NT2/D1 (cell line): Measurements from ENCODE around the gene NPAS3.

Experiments used
- DNase-seq: peaks from one replicate; pipeline ENCODE4 v3.0.0-alpha.2; 2011; ENCODE audit warnings: low read depth, low spot score
- H3K27me3 ChIP-seq: 2 replicates; pipeline ENCODE4 v1.6.0; 2011; ENCODE audit warnings: mild to moderate bottlenecking; ENCODE audit not compliant: insufficient read length, insufficient read depth
- H3K36me3 ChIP-seq: 2 replicates; pipeline ENCODE4 v1.6.1; 2011; ENCODE audit warnings: mild to moderate bottlenecking, low read length, mixed read lengths; ENCODE audit not compliant: insufficient read depth, insufficient read length
- H3K4me1 ChIP-seq: 2 replicates; pipeline ENCODE4 v1.5.1; 2011; ENCODE audit not compliant: insufficient read depth, insufficient read length
- H3K4me3 ChIP-seq: 2 replicates; pipeline ENCODE4 v1.5.1; 2011; ENCODE audit warnings: low read depth; ENCODE audit not compliant: insufficient read length
- H3K9ac ChIP-seq: 2 replicates; pipeline ENCODE4 v1.6.0; 2011; ENCODE audit warnings: low read depth; ENCODE audit not compliant: insufficient read length
- H3K9me3 ChIP-seq: 2 replicates; pipeline ENCODE4 v1.5.1; 2011; ENCODE audit warnings: mild to moderate bottlenecking, low read length; ENCODE audit not compliant: insufficient read depth
- SUZ12 ChIP-seq: IDR thresholded peaks from 2 replicates; pipeline ENCODE4 v1.6.1; 2011; ENCODE audit not compliant: insufficient read length, insufficient read depth; ENCODE audit errors: extremely low read depth
- YY1 ChIP-seq: IDR thresholded peaks from 2 replicates; pipeline ENCODE4 v1.6.1; 2011; ENCODE audit not compliant: insufficient read length, insufficient read depth
- ZNF274 ChIP-seq: IDR thresholded peaks from 2 replicates; pipeline ENCODE4 v1.6.1; 2011; ENCODE audit warnings: mild to moderate bottlenecking, low read depth, low read length

Gene NPAS3

GRCh38 chr14:33279865-33280264 lies 341.2 kb downstream of the NPAS3 start:
- TF ChIP-seq ZNF274, result no peak
- no peaks in the 10 kb centered on the region for H3K4me1 ChIP-seq
- H3K36me3 ChIP-seq, result no peaks in the 10 kb centered on the region
- H3K9me3 ChIP-seq, result no peaks in the 10 kb centered on the region
- DNase-seq, result no peak
- H3K9ac ChIP-seq, result no peak overlapping the region
- no peak overlapping the region for H3K4me3 ChIP-seq
- no peaks in the 10 kb centered on the region for H3K27me3 ChIP-seq

- no peak for DNase-seq
- Histone ChIP-seq H3K9me3 (no peaks in the 10 kb centered on the region), H3K9ac (no peak overlapping the region), H3K4me3 (no peak overlapping the region), H3K27me3 (no peaks in the 10 kb centered on the region), H3K4me1 (no peaks in the 10 kb centered on the region), H3K36me3 (no peaks in the 10 kb centered on the region)
- TF ChIP-seq YY1 (no peak), ZNF274 (no peak), SUZ12 (no peak)
These were observed 342.0 kb downstream of the NPAS3 start for GRCh38 chr14:33280646-33281045.

DNA sequence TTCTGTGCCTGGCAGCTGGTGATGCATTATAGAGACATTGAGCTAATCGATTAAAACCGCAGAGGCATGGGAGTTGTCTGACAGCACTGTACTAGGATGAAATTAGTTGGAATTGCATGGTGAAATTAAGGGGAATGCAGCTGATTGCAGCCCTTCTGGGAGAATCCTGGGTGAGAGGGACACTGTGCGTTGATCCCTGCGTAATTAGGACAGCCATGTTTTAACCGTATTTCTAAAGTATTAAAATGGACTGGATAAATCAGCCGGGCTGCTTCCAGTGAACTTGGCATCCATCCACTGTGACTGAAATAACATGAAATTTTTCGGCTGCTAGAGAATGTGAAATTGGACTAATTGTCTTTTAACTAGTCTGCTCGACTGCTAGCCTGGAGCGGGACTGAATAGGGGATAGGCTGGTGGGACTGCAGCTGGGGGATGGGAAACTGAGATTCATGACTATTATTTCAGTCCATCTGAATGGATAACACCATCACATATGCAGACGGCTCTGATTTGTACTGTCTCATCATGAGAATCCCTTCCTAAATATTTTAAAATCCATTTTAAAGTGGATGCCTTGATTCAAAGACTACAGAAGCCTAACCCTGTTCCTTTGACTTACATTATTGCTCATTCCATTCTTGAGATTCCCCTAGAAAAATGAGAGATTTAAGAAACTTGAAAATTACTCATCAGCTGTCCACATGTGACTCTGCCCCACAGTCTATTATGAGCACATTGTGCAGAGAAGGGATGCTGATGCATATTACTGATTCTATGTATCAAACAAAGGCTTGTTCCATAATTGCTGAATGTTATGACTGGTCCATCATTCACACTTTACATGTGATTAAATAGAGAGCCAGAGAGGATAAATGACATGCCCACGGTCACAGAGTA lies 343.9 kb downstream of the NPAS3 start:
- Histone ChIP-seq H3K36me3 (no peaks in the 10 kb centered on the region), H3K4me3 (no peak overlapping the region), H3K27me3 (no peaks in the 10 kb centered on the region)

DNA sequence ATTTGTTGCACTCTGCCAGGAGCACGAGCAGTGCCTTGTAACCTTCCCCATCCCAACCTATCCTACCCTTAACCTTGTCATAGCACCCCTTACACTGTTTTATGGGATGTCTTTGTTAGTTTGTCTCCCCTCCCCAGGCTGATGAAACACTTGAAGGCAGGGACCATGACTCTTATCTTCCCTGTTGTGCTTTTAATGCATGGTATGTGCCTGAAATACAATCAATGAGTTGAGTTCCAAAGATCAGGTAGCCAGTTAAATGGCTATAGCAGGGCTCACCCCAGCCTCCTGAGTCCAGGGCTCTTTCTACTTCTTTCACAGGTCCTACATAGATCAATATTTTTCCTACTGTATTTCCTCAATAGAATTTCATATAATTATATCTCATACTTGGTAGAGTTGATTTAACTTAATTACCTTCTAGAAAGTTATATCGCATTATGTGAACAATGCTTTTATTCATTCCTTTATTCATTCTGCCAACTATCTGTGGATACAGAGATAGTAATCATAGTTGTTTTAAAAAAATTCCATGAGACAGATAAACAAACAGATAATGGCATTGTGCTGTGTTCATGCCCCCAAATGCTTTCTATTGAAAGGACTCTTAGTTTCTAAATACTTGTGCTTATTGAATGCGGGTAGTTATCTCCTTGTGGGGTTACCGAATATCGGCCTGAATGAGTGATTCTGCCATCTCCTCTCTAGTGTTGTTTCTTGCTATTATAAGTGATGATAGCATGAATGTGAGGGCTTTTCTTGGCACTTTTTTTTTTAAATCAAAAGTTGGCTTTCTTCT lies 347.4 kb downstream of the NPAS3 start:
- TF ChIP-seq YY1 (no peak), ZNF274 (no peak), SUZ12 (no peak)
- Histone ChIP-seq H3K36me3 (no peaks in the 10 kb centered on the region), H3K27me3 (no peaks in the 10 kb centered on the region), H3K4me3 (no peak overlapping the region), H3K9me3 (no peaks in the 10 kb centered on the region), H3K9ac (no peak overlapping the region), H3K4me1 (no peaks in the 10 kb centered on the region)
- no peak for DNase-seq

More for the DNA sequence above, 343.9 kb downstream of the NPAS3 start:
- no peak for DNase-seq
- no peaks in the 10 kb centered on the region for H3K9me3 ChIP-seq
- no peak overlapping the region for H3K9ac ChIP-seq
- no peak for TF ChIP-seq SUZ12
- TF ChIP-seq ZNF274, result no peak
- TF ChIP-seq YY1, result no peak
- no peaks in the 10 kb centered on the region for H3K4me1 ChIP-seq

DNA sequence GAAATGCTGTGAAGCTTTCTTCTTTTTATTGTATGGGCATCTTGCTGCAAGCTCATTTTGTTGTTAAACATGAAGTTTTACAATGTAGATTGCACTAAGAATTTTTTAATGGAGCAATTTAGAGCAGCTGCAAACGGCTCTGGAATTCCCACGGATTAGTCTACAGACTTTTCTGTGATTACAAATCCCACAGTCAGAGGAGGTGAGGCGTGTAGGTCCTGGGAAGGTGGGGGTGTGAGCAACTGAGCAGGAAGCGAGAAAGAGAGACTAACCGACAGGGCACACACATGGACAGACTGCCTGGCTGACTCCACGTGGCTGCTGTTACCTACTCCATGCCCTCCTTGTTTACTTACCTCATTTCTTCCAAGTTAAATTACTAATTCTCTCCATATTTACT lies 348.5 kb downstream of the NPAS3 start:
- no peak overlapping the region for H3K4me3 ChIP-seq
- TF ChIP-seq SUZ12 (no peak), ZNF274 (no peak), YY1 (no peak)
- H3K27me3 ChIP-seq, result no peaks in the 10 kb centered on the region
- no peaks in the 10 kb centered on the region for H3K9me3 ChIP-seq
- H3K36me3 ChIP-seq, result no peaks in the 10 kb centered on the region
- H3K9ac ChIP-seq, result no peak overlapping the region
- DNase-seq, result no peak
- no peaks in the 10 kb centered on the region for H3K4me1 ChIP-seq

GRCh38 chr14:33290641-33291040 lies 352.0 kb downstream of the NPAS3 start:
- no peak for DNase-seq
- no peak for TF ChIP-seq SUZ12
- no peak for TF ChIP-seq ZNF274
- no peak for TF ChIP-seq YY1
- no peaks in the 10 kb centered on the region for H3K36me3 ChIP-seq
- no peaks in the 10 kb centered on the region for H3K9me3 ChIP-seq
- H3K9ac ChIP-seq, result no peak overlapping the region
- no peaks in the 10 kb centered on the region for H3K4me1 ChIP-seq
- H3K27me3 ChIP-seq, result no peaks in the 10 kb centered on the region
- no peak overlapping the region for H3K4me3 ChIP-seq

DNA sequence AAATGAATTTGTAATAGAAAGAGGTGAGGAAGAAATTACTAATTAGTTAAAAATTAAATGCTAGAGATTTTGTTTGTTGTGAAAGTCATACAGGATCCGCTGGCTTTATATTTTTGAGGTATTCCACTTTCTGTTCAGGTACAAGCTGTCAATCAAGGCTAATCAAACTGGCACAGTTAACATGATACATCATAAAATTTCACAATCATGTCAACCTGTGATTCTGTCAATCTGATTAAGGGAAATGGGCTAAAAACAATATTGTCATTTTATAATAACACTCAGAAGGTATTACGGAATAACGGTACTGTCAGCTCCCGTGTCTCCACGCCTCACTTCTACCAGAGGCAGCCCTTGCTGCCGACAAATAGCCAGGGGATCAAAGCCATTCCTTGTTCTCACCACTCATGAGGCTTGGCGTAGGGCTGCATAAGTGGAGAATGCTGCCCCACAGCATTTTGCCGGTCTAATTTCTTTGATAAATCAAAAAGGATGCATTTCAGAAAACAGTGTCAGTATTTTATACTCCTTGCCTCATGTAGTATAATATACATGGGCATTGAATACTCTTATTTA lies 352.9 kb downstream of the NPAS3 start:
- Histone ChIP-seq H3K9ac (no peak overlapping the region), H3K4me3 (no peak overlapping the region), H3K27me3 (no peaks in the 10 kb centered on the region), H3K36me3 (no peaks in the 10 kb centered on the region), H3K4me1 (no peaks in the 10 kb centered on the region), H3K9me3 (no peaks in the 10 kb centered on the region)
- TF ChIP-seq YY1, result no peak
- no peak for DNase-seq
